ENCODE measurements around the gene NKAIN4.
"Not testable (repeated sequence)": the region's sequence is repeated elsewhere in the genome, so short reads cannot be mapped to it uniquely, and the experiment has no call there.

Gene NKAIN4

GRCh38 chr20:63253438-63254231 lies 628 bp downstream of the NKAIN4 start:
- CTCF ChIA-PET = interaction anchor here (0.9 to 5.8 kb wide), 4 partner anchors 11 to 33 kb away, joined by 3 to 79 read pairs (median 5); no protein-coding TSS in a partner anchor
- no peak for TF ChIP-seq CTCF (IDR thresholded peaks at IDR 0.05; ENCODE audit: insufficient read depth, low read length, missing control alignments)
- peak overlapping the region; percentile 15; the same call in 1 of the 2 replicates for H3K4me3 ChIP-seq (ENCODE audit: low read depth, low read length)
- DNase-seq (ENCODE audit: low read depth, low spot score) = no peak
- POLR2A ChIA-PET = interaction anchor here (1.1 kb wide), 1 partner anchor 19 kb away, joined by 4 read pairs; the partner anchor contains the start of gene ARFGAP1

- ChIA-PET CTCF (interaction anchor here (1.1 to 5.8 kb wide), 3 partner anchors 11 to 28 kb away, joined by 3 to 79 read pairs (median 7); no protein-coding TSS in a partner anchor), POLR2A (interaction anchor here (1.1 kb wide), 1 partner anchor 20 kb away, joined by 4 read pairs; the partner anchor contains the start of gene ARFGAP1)
- no peak for DNase-seq (ENCODE audit: low read depth, low spot score)
- no peak overlapping the region for H3K4me3 ChIP-seq (ENCODE audit: low read depth, low read length)
- TF ChIP-seq CTCF (IDR thresholded peaks at IDR 0.05; ENCODE audit: insufficient read depth, low read length, missing control alignments) = no peak
These were observed 1.2 kb downstream of the NKAIN4 start for GRCh38 chr20:63253065-63253437.

- POLR2A ChIA-PET = no interaction called here
- TF ChIP-seq CTCF (IDR thresholded peaks at IDR 0.05; ENCODE audit: insufficient read depth, low read length, missing control alignments) = no peak
- no peak for DNase-seq (ENCODE audit: low read depth, low spot score)
- CTCF ChIA-PET = interaction anchor here (0.9 to 5.8 kb wide), 2 partner anchors 18 to 27 kb away, joined by 4 to 79 read pairs; no protein-coding TSS in a partner anchor
- H3K4me3 ChIP-seq (ENCODE audit: low read depth, low read length) = no peak overlapping the region
These were observed 2.0 kb downstream of the NKAIN4 start for GRCh38 chr20:63252284-63252711.

GRCh38 chr20:63251350-63251749 lies 2.9 kb downstream of the NKAIN4 start:
- DNase-seq (ENCODE audit: low read depth, low spot score); POLR2A ChIA-PET; H3K4me3 ChIP-seq (ENCODE audit: low read depth, low read length): not testable (repeated sequence)
- CTCF ChIA-PET = interaction anchor here (5.8 kb wide), 1 partner anchor 26 kb away, joined by 79 read pairs; no protein-coding TSS in a partner anchor
- TF ChIP-seq CTCF (IDR thresholded peaks at IDR 0.05; ENCODE audit: insufficient read depth, low read length, missing control alignments) = peak; percentile 14

- no peak for TF ChIP-seq CTCF (IDR thresholded peaks at IDR 0.05; ENCODE audit: insufficient read depth, low read length, missing control alignments)
- no peak for DNase-seq (ENCODE audit: low read depth, low spot score)
- no peak overlapping the region for H3K4me3 ChIP-seq (ENCODE audit: low read depth, low read length)
- POLR2A ChIA-PET = no interaction called here
- CTCF ChIA-PET = interaction anchor here (0.8 to 5.3 kb wide), 2 partner anchors 10 to 26 kb away, joined by 3 to 49 read pairs; no protein-coding TSS in a partner anchor
These were observed 4.4 kb downstream of the NKAIN4 start for GRCh38 chr20:63249891-63250290.

Measured in AG04449 (cell line).